ENCODE measurements around the gene POTEM. TPM values are rescaled to one million over a fixed set of nuclear protein-coding genes. Genes with fewer than 3 reads are reported as not detected.

POTEM gene
- total RNA-seq, 6 donors from 2014 or later, result not detected

Small RNA genes within 50 kb of the gene (small RNA-seq; reads per million reads assigned to genes)
- gene RNU6-1239P, result 0 reads per million in 4 donors
